Fibroblast of pulmonary artery (primary cell): ENCODE results near the gene ENAH.

ENCODE experiments used
- DNase-seq: peaks from one replicate; pipeline ENCODE4 v3.0.0-alpha.2; 2010; ENCODE audit warnings: low read depth
- H3K4me3 ChIP-seq: replicated peaks from 2 replicates; pipeline ENCODE4 v1.5.1; 2011; ENCODE audit warnings: low read depth, mild to moderate bottlenecking, control low read depth, low read length, moderate library complexity
- TF ChIP-seq, protein P1 (sequence below): IDR thresholded peaks from 2 replicates; pipeline ENCODE4 v1.5.1; 2011; ENCODE audit warnings: mild to moderate bottlenecking, control low read depth, low read length, inconsistent platforms; ENCODE audit errors: missing control alignments

ENAH gene

DNA sequence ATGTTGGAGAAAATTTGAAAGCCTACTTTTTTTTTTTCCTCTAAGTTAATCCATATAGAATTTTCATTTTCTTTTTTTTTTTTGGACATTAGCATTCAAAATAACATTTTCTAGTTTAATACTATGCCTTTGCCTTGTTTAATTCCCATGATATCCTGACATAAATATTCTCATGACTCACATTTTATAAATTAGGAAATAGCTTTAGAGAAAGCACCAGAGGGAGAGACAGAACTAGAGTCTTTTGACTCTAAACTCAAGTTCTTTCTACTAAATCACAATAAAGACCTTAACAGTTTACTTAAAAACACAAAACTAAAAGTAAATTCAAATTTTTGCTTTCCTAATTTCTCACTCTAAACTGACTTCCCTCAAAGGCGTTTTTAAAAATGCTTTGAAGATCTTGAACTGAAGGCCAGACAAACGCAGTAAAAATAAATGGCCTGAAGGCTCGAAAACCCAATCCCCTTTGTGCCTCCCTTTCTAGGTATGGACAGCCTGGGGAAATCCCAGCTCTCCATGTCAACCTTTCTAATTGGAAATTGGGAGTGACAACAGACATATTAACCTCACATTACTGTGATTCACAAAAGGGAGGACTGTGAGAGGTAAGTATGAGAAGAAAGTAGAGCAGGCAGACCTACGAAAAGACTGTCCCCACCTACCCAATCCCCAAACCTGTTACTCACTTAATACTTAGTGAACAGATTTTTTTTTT, 104.6 kb downstream of the ENAH start:
- DNase-seq, result peak; percentile 13
- H3K4me3 ChIP-seq, result no peak overlapping the region
- TF ChIP-seq, protein P1, sequence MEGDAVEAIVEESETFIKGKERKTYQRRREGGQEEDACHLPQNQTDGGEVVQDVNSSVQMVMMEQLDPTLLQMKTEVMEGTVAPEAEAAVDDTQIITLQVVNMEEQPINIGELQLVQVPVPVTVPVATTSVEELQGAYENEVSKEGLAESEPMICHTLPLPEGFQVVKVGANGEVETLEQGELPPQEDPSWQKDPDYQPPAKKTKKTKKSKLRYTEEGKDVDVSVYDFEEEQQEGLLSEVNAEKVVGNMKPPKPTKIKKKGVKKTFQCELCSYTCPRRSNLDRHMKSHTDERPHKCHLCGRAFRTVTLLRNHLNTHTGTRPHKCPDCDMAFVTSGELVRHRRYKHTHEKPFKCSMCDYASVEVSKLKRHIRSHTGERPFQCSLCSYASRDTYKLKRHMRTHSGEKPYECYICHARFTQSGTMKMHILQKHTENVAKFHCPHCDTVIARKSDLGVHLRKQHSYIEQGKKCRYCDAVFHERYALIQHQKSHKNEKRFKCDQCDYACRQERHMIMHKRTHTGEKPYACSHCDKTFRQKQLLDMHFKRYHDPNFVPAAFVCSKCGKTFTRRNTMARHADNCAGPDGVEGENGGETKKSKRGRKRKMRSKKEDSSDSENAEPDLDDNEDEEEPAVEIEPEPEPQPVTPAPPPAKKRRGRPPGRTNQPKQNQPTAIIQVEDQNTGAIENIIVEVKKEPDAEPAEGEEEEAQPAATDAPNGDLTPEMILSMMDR, result no peak

- TF ChIP-seq, protein P1, result no peak
- no peak for DNase-seq
- no peak overlapping the region for H3K4me3 ChIP-seq
Measured at GRCh38 chr1:225545649-225546048, 107.3 kb downstream of the ENAH start.

GRCh38 chr1:225544924-225545323, 108.0 kb downstream of the ENAH start:
- TF ChIP-seq, protein P1, result no peak
- no peak overlapping the region for H3K4me3 ChIP-seq
- DNase-seq, result no peak

- DNase-seq, result no peak
- TF ChIP-seq, protein P1, result no peak
- H3K4me3 ChIP-seq, result no peak overlapping the region
Measured at GRCh38 chr1:225544263-225544662, 108.7 kb downstream of the ENAH start.

DNA sequence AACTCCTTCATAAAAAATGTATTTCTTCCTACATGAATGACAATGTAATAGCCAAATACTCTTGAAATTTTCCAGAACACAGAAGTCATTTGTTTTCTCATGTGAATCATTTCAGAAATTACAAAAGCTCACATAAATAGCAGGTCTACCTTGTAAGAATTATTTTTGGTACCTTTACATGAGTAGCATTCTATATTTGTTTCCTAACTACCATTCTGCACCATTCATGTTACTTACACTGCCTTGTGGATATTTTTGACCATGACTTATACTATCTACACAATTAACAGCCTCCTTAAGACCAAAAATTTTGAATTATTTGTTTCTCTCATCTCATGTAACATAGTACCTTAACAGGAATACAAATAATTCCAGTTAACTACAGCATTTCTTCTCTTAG, 109.6 kb downstream of the ENAH start:
- DNase-seq, result no peak
- H3K4me3 ChIP-seq, result no peak overlapping the region
- TF ChIP-seq, protein P1, result no peak

GRCh38 chr1:225541383-225541782, 111.5 kb downstream of the ENAH start:
- no peak for DNase-seq
- TF ChIP-seq, protein P1, result no peak

DNA sequence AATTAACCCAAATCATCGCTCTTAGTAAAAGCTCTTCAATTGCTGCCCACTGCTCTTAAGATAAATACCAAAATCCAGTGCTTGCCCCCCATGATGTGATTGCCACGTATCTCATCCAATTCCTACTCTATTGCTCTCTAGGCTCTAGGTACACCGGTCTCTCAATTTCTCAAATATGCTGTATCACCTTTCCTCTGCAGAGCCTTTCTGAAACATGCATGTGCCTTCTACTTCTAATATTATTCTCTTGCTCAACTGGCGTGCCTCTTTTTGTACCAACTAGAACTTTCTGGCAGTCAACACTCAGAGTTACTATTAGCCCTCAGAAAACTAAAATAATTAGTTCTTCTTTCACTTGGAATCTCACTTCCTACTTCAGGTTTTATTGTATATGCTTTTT, 113.3 kb downstream of the ENAH start:
- no peak for DNase-seq
- TF ChIP-seq, protein P1, result no peak
- H3K4me3 ChIP-seq, result no peak overlapping the region

More at GRCh38 chr1:225541383-225541782, 111.5 kb downstream of the ENAH start:
- H3K4me3 ChIP-seq, result no peak overlapping the region
